KBM-7 (cell line): ENCODE measurements around the gene HTT.

Source experiments
- DNase-seq: peaks from one replicate; pipeline ENCODE4 v3.0.0-alpha.2; 2015
- in situ Hi-C: fragments of 300-500 bp; cut with MboI; formaldehyde crosslinking; loops from 2 replicates; pipeline ENCODE4 v1.14.3; 2020; ENCODE audit warnings: low sequenced_read_pairs, low pct_unique_long_range_greater_than_20kb, mixed read lengths

The HTT gene

DNA sequence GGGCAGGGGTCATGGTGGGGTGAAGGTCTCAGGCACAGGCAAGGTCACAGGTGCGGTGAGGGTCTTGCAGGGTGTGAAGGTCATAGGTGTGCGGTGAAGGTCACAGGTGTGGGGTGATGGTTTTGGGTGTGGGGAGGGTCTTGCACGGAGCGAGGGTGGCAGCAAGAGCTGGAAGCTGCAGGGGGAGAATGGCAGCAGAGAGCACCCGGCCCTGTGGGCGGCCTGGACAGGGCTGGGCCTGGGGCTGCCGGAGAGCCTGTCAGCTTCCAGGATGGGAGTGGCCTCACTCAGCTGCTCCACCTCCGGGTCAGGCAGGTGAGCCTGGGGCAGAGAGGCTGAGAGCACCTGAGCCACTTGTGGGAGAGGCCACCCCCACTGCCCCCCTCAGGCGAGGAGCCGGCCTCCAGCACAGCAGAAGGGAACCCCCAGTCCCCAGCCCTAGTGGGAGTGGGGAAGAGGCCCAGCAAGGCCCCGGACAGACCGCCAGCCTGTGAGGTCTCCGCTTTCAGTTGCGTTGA, 176.0 kb downstream of the HTT start:
- in situ Hi-C loops = no loop called here
- DNase-seq = no peak

DNA sequence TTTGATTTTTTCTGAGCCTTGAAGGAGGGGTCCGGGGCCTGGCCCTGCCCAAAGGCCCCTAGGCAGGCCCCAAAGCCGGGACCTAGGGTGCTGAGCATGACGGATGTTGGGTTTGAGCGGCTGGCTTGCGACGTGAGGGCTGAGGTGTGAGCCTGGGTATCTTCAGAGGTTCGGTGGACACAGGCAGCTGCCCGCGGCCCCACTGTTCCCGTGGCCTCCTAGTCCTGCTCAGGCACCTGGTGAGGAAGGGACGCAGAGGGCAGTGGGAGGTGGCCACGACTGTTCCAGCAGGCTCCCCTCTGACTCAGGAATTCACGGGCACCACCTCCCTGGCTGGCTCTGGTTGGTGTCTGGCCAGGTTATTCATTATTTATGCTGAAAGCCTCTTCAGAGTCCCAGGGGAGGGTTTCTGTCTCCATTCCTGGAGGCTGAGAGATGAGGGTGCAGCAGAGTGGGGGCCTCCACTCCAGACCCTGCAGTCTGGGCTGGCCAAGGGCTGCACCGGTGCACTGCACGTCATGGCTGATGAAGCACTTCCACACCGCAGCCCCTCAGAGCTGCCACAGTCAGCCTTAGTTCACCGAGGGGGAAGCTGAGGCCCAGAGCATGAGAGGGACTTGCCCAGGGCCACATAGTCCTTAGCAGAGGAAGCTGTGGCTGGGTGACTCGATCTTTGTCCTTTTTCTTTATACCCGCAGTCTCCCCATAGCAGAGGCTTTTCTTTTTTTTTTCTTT, 176.6 kb downstream of the HTT start:
- DNase-seq = no peak
- in situ Hi-C loops = no loop called here

DNA sequence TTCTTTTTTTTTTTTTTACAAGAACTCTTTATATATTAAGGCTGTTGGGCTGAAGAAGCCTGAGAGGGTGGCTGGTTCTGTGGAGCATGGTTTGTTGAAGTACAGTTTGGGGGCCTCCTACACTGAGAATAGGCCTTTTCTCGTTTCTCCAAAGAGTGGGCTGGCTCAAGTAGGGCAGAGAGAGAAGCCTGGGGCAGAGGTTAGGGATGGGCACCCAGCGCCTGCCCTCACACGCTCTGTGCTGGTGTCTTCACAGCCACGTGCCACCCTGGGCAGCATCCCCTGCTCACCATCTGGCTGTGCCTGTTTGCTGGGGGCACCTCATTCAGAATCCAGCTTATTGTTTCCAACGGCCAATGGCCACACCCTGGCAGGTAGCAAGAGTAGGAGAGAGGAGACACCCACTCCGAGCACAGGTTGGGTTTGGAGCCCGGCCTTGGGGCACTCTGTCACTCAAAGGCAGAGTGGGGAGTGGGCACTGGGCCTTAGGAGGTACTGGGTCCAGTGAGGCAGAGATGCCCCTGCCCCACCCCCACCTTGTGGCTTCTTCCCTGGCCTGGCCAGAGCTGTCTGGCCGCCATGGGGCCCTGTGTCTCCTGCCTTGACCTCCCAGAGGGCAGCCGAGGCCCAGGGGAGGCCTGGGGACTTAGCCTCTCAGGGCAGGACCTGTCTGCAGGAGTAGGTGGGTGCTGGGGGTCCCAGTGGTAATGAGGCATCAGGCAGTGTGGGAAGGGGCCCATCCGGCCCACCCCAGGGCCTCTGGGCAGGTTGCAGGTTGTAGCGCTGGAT, 177.4 kb downstream of the HTT start:
- in situ Hi-C loops = no loop called here
- no peak for DNase-seq

DNA sequence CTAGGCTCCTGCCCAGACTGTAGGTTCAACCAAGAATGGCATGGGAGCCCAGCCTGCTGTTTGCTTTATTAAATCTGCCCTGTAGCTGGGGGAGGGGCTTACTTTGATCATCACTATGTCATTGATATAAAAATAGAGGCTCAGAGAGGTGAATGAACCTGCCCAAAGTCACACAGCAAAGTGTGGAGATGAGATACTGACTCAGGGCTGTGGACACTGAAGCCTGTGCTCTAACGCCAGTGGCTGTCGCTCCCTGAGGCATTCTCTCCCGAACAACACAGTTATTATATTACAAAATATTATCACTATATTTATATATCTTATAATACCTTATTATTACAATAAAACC, 178.0 kb downstream of the HTT start:
- DNase-seq = no peak
- in situ Hi-C loops = no loop called here

DNA sequence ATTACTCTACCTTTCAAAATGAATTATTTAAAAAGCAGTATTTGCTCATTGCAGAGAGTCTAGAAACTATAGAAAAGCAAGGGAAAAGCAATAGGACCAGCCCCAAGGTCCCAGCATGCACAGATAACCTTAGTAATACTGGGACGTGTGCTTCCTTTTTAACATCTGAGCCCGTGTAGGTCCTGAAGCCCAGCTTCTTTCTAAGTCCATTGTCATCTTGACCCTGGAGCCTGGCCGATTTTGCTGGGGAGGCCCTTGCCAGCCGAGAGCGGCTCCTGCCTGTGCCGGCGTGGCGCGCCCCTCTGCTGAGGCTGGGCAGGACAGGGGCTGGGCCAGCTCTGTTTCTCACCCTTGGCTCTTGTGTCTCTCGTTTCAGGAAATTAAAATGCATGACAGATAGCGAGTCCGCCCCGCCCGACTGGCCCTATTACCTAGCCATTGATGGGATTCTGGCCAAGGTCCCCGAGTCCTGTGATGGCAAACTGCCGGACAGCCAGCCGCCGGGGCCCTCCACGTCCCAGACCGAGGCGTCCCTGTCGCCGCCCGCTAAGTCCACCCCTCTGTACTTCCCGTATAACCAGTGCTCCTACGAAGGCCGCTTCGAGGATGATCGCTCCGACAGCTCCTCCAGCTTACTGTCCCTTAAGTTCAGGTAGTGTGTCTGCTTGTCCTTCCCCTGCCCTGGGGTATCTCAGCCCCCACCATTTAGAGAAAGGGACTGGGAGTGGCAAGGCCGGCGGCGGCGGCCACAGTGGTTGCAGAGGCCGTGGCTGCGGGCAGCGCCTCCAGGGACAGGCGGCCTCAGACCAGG, 178.6 kb downstream of the HTT start:
- in situ Hi-C loops = no loop called here
- no peak for DNase-seq

DNA sequence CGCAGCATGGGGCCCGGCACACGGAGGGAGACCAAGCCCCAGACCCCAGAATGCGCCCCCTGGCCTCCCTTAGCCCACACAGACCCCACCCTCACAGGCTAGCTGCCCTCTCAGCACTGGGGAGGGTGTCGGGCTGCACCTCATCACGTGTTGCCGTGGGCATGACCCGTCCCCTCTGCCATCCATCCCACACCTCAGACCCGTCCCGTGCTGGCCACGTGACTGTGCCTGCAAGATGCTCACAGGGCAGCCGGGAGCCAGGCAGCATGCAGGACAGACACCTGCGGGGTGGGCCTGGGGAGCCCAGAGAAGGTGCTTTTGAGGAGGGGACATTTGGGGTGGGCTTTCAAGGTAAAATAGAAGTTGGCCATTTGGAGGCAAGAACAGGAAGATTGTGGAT, 179.3 kb downstream of the HTT start:
- no peak for DNase-seq
- in situ Hi-C loops = no loop called here

DNA sequence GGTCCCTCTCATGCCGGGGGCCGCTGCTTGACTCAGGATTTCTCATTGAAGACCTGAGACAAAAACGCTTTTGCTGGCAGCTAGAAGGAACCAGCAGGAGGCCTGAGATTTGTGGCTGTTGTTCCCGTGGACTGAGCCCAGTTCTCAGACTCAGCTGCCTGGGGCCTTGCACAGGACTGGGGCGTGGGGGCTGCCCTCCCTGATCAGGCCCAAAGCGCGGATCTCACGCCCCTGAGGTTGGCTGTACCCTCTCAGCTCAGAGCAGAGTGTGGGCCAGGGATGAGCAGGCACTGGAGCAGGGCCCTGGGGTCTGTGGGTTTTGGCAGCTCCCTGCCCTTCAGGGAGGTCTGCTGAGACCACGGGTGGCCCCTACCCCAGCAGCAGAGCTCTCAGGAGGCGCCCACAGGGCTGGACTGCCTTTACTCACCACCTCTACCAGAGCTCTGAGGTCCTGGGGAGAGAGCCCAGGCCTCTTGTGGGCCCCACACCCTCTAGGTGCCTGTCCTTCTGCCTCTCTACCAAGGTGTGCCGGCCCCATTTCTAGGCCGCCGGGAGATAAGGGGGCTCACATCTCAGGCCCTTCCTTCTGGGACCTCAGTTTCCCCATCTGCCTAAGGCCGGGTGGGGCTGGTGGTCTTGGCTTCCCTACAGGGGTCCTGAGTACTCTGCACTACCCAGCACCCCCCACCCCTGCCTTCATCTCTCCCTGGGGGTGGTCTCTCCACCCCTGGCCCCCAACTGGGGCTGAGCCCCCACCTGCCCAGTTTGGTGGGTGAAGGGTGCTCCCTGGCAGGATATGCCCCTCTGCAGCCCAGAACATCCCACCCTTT, 180.0 kb downstream of the HTT start:
- in situ Hi-C loops = no loop called here
- no peak for DNase-seq

DNA sequence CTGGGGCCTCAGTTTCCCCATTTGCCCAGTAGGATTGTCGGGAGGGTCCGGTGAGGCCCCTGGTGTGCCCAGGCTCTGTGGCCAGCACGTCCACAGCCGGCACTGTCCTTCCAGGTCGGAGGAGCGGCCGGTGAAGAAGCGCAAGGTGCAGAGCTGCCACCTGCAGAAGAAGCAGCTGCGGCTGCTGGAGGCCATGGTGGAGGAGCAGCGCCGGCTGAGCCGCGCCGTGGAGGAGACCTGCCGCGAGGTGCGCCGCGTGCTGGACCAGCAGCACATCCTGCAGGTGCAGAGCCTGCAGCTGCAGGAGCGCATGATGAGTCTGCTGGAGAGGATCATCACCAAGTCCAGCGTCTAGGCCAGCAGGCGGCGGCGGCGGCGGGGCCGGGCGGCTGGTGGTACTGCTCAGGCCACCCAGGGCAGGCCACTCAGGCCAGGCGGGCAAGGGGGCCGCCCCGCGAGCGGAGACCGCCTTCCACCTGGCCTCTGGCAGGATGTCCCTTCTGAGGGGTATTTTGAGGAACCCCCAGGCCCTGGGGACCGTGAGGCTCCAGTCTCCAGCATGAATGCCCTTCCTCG, 181.2 kb downstream of the HTT start:
- DNase-seq = no peak
- in situ Hi-C loops = no loop called here

DNA sequence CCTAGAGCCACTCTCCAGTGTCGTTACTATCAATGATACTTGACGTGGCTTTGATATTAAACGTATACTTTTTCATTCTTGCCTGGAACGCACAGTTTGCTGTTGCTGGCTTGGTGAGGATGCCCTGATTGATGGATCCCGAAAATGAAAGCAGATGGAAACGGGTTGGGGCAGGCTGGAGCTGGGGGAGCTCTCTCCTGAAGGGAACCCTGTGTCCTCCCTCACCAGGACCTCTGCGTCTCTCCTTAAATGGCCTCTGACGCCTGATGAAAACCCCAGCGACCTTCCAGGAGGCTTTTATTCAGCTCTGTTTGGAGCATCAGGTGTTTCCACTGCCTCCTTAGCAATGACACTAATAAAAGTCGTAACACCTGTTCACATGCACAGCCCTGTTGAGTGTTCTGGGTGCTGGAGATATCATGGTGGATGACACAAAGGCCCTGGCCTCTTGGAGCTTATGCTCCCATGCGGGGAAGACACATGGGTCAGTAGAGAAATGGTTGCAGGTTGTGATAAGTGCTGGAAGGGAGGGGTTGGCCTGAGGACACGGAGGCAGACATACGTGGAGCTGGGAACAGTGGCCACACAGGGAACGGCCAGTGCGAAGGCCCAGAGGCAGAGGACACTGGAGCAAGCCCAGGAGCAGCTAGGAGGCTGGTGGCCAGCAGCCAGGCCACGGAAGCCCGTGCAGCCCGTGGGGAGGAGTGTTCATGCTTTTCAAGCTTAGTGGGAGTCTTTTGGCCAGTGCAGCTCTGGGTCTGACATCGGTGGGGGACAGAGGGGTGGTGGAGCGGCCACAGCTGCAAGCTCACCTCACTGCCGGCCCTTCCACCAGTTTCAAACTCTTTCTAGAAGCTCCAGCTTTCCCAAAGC, 182.0 kb downstream of the HTT start:
- DNase-seq = no peak
- in situ Hi-C loops = no loop called here

DNA sequence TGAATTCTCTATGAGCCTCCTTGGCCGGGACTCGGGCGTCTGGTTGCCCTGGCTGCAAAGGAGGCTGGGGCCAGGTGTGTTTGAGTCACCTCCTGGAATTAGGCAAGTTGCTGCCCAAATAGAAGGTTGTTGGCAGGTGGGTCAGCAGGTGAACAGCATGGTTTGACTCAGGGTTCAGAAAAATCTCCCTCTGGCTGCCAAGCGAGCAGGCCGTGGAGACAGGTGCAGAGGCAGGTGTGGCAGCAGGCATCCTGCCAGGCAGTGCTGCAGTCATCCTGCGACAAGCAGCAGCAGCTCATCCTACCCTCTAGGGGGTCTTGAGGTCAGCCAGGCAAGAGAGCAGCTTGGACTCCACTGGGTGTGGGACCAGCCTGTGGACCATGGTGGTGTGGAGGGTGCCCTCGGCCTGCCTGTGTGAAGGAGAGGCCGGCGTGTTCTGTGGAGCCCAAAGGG, 182.6 kb downstream of the HTT start:
- in situ Hi-C loops = no loop called here
- no peak for DNase-seq

DNA sequence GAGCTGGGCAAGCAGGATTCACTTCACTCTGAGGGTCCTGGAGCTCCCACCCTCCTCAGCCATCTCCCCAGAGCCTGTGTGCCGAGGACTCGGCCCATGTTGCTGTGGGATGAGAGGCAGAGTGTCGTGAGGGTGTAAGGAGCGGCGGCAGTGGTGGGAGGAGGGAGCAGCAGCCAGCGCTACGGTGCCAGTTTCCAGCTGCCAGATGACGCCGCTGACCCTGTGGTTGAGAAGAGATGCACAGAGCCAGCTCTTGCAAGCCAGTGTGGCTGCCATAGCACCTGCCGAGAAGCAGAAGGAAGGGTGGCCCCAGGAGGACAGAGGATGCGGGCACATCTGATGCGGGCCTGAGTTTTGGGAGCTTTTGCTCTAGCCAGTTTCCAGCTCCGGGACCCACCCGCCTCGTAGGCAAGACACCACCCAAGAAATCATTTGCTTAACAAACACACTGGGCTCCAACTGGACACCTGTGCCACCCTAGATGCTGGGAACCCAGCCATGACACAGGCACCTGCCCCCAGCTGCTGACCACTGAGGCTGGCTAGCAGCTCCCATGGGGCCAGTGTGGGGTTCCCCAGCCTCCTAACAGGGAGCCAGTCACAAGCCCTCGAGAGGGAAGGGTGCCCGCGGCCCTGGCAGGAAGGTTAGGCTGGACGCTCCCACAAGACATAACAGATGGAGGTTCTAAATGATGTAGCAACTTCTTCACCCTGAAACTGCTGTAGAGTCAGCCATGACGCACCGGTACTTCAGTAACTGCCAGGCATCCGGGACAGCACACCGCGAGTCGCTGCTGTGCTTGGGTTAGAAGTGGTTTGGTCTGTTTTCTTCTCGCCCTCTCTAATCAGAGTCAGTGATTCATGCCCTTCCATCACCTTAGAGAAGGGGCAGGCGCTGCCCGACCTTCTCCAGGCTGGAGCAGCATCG, 183.3 kb downstream of the HTT start:
- in situ Hi-C loops = no loop called here

DNA sequence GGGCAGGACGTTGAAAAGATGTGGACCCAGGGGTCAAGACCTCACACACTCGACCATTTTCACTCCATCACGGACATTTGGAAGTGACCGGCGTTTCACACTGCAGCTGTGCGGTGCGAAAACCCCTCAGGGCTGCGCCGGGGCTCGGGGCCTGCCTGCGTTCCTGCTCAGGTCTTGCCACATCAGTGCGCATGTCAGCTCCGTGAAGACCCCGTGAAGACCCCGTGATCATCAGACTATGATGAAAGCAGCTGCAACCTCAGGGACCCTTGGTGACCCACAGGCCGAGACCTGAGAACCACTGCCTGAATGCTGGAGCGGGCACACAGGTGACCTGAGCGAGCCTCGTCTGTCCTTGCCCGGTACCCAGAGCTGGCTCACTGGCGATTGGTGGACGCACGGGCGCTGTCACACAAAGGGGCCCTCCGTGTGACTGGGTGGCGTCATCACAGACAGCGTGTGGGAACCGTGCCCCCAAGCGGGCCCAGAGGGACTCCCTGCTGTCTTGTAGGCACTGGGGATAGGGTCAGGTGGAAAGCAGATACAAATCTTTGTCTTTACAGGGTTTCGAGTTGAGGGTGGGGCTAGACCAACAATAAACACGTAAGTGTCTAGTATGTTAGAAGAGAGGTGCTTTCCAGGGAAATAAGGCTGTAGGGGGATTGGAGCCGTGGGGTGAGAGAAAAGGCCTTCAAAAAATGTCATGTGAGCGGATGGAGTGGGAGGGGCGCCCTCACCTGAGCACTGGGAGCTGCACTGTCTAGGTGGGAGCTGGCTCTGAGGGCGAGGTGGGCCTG, 187.1 kb downstream of the HTT start:
- in situ Hi-C loops = no loop called here
- DNase-seq = no peak

More for the DNA sequence above, 183.3 kb downstream of the HTT start:
- no peak for DNase-seq

DNA sequence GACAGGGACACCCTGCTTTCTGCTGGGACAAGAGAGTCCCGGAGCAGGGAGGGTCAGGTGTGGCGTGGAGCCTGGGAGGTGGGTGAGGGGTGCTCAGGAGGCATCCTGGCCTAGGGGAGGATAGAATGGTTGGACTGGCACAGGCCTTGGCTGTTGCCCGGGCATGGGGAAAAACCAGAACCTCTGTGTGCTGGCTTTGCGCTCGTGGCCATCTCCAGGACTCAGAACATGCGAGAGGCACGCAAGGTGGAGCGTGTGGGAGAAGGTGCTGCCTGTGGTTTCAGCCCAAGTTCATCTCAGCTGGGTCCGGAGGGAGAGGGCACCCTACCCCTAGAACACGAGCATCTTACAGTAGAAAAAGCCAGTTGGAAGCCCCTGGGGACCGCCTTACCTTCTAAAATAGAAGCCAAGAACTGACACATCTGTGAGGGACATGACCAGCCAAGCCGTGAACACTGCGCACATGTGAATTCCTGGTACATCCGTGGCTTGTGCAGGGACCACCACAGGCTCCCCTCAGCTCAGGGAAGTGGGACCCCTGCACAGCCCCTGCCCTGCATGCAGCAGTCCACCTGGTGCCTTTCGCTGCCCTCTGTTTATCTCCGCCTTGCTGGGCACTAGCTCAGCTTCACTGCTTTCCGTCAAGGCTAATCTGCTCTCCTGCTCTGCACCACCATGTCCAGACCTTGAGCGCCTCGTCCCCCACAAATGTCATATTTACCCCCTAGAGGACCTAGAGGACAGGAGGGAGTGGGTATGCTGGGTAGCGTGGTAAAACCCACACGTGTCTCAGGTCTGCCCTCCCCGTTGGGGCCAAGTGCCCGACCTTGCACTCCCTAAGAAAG, 187.9 kb downstream of the HTT start:
- in situ Hi-C loops = no loop called here
- DNase-seq = no peak

DNA sequence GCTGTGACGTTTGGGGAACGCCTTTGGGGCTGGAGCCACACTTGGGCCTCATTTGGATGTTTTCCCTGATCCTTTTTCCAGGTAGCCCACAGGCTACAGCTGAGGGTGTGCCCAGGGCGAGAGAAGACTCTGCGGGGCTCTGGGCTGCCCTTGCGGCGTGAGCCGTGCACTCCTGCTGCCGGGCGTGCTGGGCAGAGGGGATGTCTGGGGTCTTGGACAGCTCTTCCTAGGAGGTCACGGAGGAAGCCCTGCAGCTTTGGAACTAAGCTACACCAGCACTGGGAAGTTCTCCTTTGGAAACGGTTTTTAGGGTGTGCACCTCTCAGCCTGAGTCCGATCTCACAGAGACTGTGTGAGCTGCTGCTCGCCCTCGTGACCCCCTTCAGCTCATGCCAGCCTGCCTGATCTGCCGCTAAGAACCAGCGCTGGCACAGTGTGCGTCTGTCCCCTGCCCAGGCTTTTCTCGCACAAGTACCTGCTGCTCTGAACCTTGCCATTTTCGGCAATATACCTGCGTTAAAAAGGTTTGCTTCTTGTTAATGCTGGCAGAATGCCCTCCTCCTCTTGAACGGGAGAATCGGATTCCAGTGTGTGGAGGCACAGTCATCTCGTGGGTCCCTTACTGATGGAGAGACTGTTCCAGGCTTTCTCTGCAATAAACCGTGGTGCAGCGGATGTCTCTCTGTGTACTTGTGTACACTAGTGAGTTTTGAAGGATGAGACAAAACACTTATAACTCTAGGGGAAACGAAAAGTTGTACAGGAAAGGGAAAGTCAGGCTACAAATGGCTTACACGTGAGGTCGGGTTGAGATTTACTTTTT, 188.8 kb downstream of the HTT start:
- no peak for DNase-seq
- in situ Hi-C loops = no loop called here

DNA sequence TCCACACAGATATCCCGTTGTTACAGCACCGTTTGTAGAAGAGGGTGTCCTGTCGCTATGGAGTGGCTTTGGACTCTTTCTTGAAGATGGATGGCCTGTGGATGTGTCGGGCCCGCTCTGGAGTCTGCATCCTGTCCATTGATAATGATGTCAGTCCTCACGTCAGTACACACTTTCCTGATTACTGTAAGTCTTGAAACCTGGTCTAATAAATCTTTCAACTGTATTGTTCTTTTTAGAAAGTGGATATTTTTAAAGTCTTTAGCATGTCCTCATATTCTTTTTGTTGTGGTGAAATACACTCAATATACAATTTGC, 189.4 kb downstream of the HTT start:
- no peak for DNase-seq
- in situ Hi-C loops = no loop called here
